SU-DHL-6 (cell line): ENCODE measurements around the gene KRTAP5-5.

ENCODE experiments used
- H2AFZ ChIP-seq: fragments of 200-600 bp; sonication (generic); 2 replicates; pipeline ENCODE4 v1.6.1; 2014; ENCODE audit warnings: low read depth, mild to moderate bottlenecking, moderate library complexity, mixed read lengths, antibody characterized with exemption, low read length; ENCODE audit not compliant: severe bottlenecking
- H3F3A ChIP-seq: fragments of 200-600 bp; shearing (Covaris generic); 2 replicates; pipeline ENCODE4 v1.6.0; 2016; ENCODE audit warnings: antibody characterized with exemption, mild to moderate bottlenecking; ENCODE audit not compliant: insufficient read depth
- H3K27ac ChIP-seq: fragments of 200-600 bp; sonication (generic); 2 replicates; pipeline ENCODE4 v1.5.1; 2016; ENCODE audit warnings: low read depth, mild to moderate bottlenecking, low read length, moderate library complexity, mixed read lengths
- H3K27me3 ChIP-seq: fragments of 200-600 bp; sonication (generic), shearing (Covaris generic); 2 replicates; pipeline ENCODE4 v1.6.0; 2014; ENCODE audit warnings: mild to moderate bottlenecking, low read length
- H3K36me3 ChIP-seq: fragments of 200-600 bp; sonication (generic); 2 replicates; pipeline ENCODE4 v1.6.1; 2014; ENCODE audit warnings: mild to moderate bottlenecking, low read length, mixed read lengths
- H3K4me2 ChIP-seq: fragments of 300-600, 200-600 bp; shearing (Covaris generic), sonication (generic); 2 replicates; pipeline ENCODE4 v1.6.0; 2014; ENCODE audit warnings: low read length, low read depth, mild to moderate bottlenecking; ENCODE audit not compliant: poor library complexity, severe bottlenecking
- H3K4me3 ChIP-seq: fragments of 200-600 bp; sonication (generic); 2 replicates; pipeline ENCODE4 v1.5.1; 2014; ENCODE audit warnings: antibody characterized with exemption, low read length, mild to moderate bottlenecking, mixed read lengths; ENCODE audit not compliant: insufficient read depth, poor library complexity, severe bottlenecking
- H3K79me2 ChIP-seq: fragments of 200-600 bp; sonication (generic); 2 replicates; pipeline ENCODE4 v1.6.1; 2014; ENCODE audit warnings: mild to moderate bottlenecking, low read length, moderate library complexity; ENCODE audit not compliant: insufficient read depth
- H3K9ac ChIP-seq: fragments of 200-600 bp; sonication (generic); 2 replicates; pipeline ENCODE4 v1.7.0; 2014; ENCODE audit warnings: mild to moderate bottlenecking, low read length
- H3K9me2 ChIP-seq: fragments of 200-600 bp; sonication (generic); replicated peaks from 2 replicates; pipeline ENCODE4 v1.6.1; 2014; ENCODE audit warnings: low read length; ENCODE audit not compliant: insufficient read depth
- H3K9me3 ChIP-seq: fragments of 200-600 bp; sonication (generic); 2 replicates; pipeline ENCODE4 v1.6.1; 2014; ENCODE audit warnings: low read length, mixed read lengths; ENCODE audit not compliant: insufficient read depth
- H4K20me1 ChIP-seq: fragments of 200-600 bp; sonication (generic); 2 replicates; pipeline ENCODE4 v1.6.1; 2014; ENCODE audit warnings: low read depth, mild to moderate bottlenecking, antibody characterized with exemption, low read length, moderate library complexity, mixed read lengths
- EZH2phosphoT487 ChIP-seq: fragments of 200-600 bp; sonication (generic), shearing (Covaris generic); conservative IDR thresholded peaks from 2 replicates; pipeline ENCODE4 v1.6.1; 2018; ENCODE audit warnings: mild to moderate bottlenecking, antibody characterized with exemption, low read length, moderate library complexity, mixed read lengths
- TF ChIP-seq, protein P1 (sequence below): fragments of 200-600 bp; sonication (generic); IDR thresholded peaks from one replicate; pipeline ENCODE4 v1.5.1; 2017; ENCODE audit warnings: antibody characterized with exemption, mild to moderate bottlenecking, low read length, moderate library complexity; ENCODE audit not compliant: insufficient read depth, poor library complexity, severe bottlenecking

KRTAP5-5 gene

DNA sequence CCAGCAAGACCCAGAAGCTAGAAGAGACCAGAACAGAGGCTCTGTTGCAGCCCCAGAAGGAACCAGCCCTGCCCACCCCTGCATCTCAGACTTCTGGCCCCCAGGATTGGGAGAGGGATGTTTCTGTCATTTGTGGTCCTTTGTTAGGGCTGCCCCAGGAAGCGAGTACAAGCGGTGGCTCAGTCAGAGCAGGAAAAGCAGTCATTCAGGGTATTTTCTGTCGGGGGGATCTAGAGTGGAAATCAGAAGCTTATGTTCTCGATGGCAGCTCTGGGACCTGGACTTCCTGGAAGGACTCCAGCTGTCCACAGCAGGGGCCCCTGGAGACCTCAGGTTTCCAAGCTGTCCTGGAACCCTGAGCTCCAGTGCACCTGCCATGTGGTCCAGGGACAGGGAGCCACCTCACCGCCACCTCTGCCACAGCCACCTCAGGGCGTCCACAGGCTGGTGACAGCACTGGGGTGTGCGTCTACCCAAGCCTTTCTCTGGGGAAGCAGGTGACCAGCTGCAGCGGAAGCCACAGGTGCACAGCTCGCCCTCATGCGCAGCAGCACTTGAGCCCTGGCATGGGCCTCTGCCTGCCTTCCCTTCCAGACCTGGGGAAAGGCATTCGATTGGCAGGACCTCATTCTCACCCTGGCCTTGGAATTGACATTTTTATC lies 2.6 kb downstream of the KRTAP5-5 start:
- Histone ChIP-seq H3K4me2 (no peak overlapping the region), H3K9ac (no peak overlapping the region), H4K20me1 (no peaks in the 10 kb centered on the region), H3K9me3 (no peaks in the 10 kb centered on the region), H3F3A (no peaks in the 10 kb centered on the region), H3K36me3 (no peaks in the 10 kb centered on the region), H3K27me3 (no peaks in the 10 kb centered on the region), H3K27ac (no peak overlapping the region), H3K4me3 (no peak overlapping the region), H3K9me2 (no peaks in the 10 kb centered on the region), H3K79me2 (no peaks in the 10 kb centered on the region), H2AFZ (no peak overlapping the region)
- no peak for TF ChIP-seq EZH2phosphoT487
- TF ChIP-seq, protein P1, sequence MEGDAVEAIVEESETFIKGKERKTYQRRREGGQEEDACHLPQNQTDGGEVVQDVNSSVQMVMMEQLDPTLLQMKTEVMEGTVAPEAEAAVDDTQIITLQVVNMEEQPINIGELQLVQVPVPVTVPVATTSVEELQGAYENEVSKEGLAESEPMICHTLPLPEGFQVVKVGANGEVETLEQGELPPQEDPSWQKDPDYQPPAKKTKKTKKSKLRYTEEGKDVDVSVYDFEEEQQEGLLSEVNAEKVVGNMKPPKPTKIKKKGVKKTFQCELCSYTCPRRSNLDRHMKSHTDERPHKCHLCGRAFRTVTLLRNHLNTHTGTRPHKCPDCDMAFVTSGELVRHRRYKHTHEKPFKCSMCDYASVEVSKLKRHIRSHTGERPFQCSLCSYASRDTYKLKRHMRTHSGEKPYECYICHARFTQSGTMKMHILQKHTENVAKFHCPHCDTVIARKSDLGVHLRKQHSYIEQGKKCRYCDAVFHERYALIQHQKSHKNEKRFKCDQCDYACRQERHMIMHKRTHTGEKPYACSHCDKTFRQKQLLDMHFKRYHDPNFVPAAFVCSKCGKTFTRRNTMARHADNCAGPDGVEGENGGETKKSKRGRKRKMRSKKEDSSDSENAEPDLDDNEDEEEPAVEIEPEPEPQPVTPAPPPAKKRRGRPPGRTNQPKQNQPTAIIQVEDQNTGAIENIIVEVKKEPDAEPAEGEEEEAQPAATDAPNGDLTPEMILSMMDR = no peak

DNA sequence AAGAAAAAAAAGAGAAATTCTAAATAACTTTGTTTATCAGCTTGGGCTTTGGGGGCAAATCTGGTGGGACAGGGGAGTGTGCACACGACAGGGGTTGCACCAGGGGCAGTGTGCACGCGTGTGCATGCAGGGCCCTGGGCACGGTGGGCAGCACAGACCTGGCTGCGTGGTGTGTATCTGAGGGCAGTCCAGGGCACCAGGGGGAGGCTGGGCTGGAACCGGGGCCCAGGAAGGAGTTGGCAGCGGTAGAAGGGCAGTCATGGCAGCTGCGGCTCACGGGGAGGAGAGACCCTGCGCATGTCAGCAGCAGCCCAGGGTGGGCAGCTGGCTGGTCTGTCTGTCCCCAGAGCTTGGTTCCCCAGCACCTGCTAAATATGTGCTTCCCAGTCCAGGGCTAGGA lies 4.3 kb downstream of the KRTAP5-5 start:
- H3K4me2 ChIP-seq = no peak overlapping the region
- no peaks in the 10 kb centered on the region for H3K9me2 ChIP-seq
- H3K27ac ChIP-seq = no peak overlapping the region
- H3K27me3 ChIP-seq = no peaks in the 10 kb centered on the region
- H4K20me1 ChIP-seq = no peaks in the 10 kb centered on the region
- H3K9me3 ChIP-seq = no peaks in the 10 kb centered on the region
- H3F3A ChIP-seq = no peaks in the 10 kb centered on the region
- H2AFZ ChIP-seq = no peak overlapping the region
- no peaks in the 10 kb centered on the region for H3K79me2 ChIP-seq
- H3K9ac ChIP-seq = no peak overlapping the region
- H3K4me3 ChIP-seq = no peak overlapping the region
- TF ChIP-seq, protein P1 = no peak
- no peak for TF ChIP-seq EZH2phosphoT487
- H3K36me3 ChIP-seq = no peaks in the 10 kb centered on the region

DNA sequence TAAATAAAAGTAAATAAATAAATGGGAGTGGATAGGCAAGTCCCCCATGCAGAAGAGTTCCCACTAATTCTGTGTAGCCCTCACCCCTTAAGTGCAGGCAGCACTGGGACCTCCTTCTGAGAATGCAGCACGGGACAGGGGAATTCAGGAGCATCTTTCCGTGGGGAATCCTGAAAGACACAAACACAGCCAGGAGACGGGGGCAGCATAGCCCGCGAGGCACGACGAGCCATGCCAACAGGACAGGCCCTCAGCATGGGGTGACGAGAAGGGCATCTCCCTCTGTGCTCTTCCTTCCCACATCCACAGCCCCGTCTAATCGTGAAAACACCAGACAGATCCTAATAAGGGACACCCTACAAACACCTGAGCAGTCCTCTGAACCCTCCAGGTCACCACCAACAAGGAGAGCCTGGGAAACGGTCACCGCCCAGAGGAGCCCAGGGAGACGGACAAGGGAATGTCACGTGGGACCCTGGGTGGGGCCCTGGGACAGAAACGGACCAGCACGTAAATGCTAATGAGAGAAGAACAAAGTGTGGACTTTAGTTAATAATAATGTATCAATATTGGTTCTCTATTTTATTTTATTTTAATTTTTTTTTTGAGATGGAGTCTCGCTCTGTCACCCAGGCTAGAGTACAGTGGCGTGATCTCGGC lies 6.8 kb downstream of the KRTAP5-5 start:
- H3K9ac ChIP-seq = no peak overlapping the region
- no peaks in the 10 kb centered on the region for H3K9me2 ChIP-seq
- H3K27ac ChIP-seq = no peak overlapping the region
- H3K9me3 ChIP-seq = no peaks in the 10 kb centered on the region
- H3F3A ChIP-seq = no peaks in the 10 kb centered on the region
- H4K20me1 ChIP-seq = no peaks in the 10 kb centered on the region
- no peak overlapping the region for H2AFZ ChIP-seq
- H3K36me3 ChIP-seq = no peaks in the 10 kb centered on the region
- TF ChIP-seq, protein P1 = no peak
- TF ChIP-seq EZH2phosphoT487 = no peak
- no peak overlapping the region for H3K4me2 ChIP-seq
- H3K79me2 ChIP-seq = no peaks in the 10 kb centered on the region
- H3K4me3 ChIP-seq = no peak overlapping the region
- no peaks in the 10 kb centered on the region for H3K27me3 ChIP-seq
